B cell (primary cell): ENCODE data around the gene MARCHF3. TPM values are rescaled to one million over a fixed set of nuclear protein-coding genes. Genes with fewer than 3 reads are reported as not detected.
"Not testable (repeated sequence)": the region's sequence is repeated elsewhere in the genome, so short reads cannot be mapped to it uniquely, and the experiment has no call there.

Experiments used
- ATAC-seq: fragments of 200-7000 bp; cut with Tn5 transposase; one replicate; pipeline ENCODE4 v1.10.0; 2021; ENCODE audit warnings: low read depth, mild to moderate bottlenecking, moderate number of reproducible peaks, moderate library complexity
- CTCF ChIA-PET: fragments of 350-600 bp; sonication (Branson Sonifier 250); formaldehyde crosslinking; loops from one replicate; lab custom pipeline; 2021; ENCODE audit warnings: antibody characterized with exemption, inconsistent platforms; lab: Charles Lee
- POLR2A ChIA-PET: fragments of 350-600 bp; sonication (Branson Sonifier 250); formaldehyde crosslinking; loops from one replicate; lab custom pipeline; 2021; ENCODE audit warnings: antibody characterized with exemption; lab: Charles Lee
- DNase-seq: peaks from one replicate; pipeline ENCODE4 v3.0.0; 2013
- H2AFZ ChIP-seq: 2 replicates; pipeline ENCODE4 v1.6.1; 2012; ENCODE audit warnings: mild to moderate bottlenecking, low read depth, low read length; ENCODE audit not compliant: insufficient read depth, poor library complexity, severe bottlenecking
- H3K27ac ChIP-seq, 2 donors: 1 replicate in 1 of 2; 2 replicates in 1 of 2; pipeline ENCODE4 v1.5.1; 2012 to 2013; ENCODE audit warnings: low read length in 2 of 2, mild to moderate bottlenecking in 2 of 2, moderate library complexity in 1 of 2
- H3K27me3 ChIP-seq, 4 experiments: fragments of 200-600 bp in 1 of 4; sonication (generic) in 1 of 4; replicated peaks in 1 of 4; 1 replicate in 2 of 4; 2 replicates in 2 of 4; pipeline versions ENCODE4 v1.6.1 to v1.7.0; 2013 to 2016; ENCODE audit warnings: low read length in 3 of 4, mild to moderate bottlenecking in 2 of 4, mixed read lengths in 1 of 4, moderate library complexity in 1 of 4; ENCODE audit not compliant: insufficient read depth in 4 of 4, control insufficient read depth in 3 of 4; ENCODE audit errors: control extremely low read depth in 1 of 4
- H3K36me3 ChIP-seq, 2 experiments: replicated peaks in 1 of 2; 1 replicate in 1 of 2; 2 replicates in 1 of 2; pipeline versions ENCODE4 v1.6.1 to v1.7.1; 2013; ENCODE audit warnings: low read length in 1 of 2; ENCODE audit not compliant: insufficient read depth in 2 of 2, control insufficient read depth in 1 of 2; ENCODE audit errors: control extremely low read depth in 1 of 2, extremely low read depth in 1 of 2
- H3K4me1 ChIP-seq, 2 donors: fragments of 200-600 bp in 1 of 2; sonication (generic) in 1 of 2; 1 replicate in 1 of 2; 2 replicates in 1 of 2; pipeline versions ENCODE4 v1.5.1 to v1.6.1; 2013 to 2017; ENCODE audit warnings: low read length in 2 of 2; ENCODE audit not compliant: control insufficient read depth in 2 of 2, insufficient read depth in 2 of 2
- H3K4me2 ChIP-seq: replicated peaks from 2 replicates; pipeline ENCODE3; 2012; ENCODE audit warnings: mild to moderate bottlenecking, low read depth, low read length; ENCODE audit not compliant: poor library complexity, severe bottlenecking
- H3K4me3 ChIP-seq, 5 experiments: fragments of 200-600 bp in 1 of 5; sonication (generic) in 1 of 5; 1 replicate in 3 of 5; 2 replicates in 2 of 5; pipeline versions ENCODE4 v1.5.1 to v1.7.0; 2011 to 2016; ENCODE audit warnings: low read length in 4 of 5, mild to moderate bottlenecking in 4 of 5, low read depth in 2 of 5, control low read depth in 1 of 5, moderate library complexity in 1 of 5; ENCODE audit not compliant: insufficient read depth in 1 of 5; ENCODE audit errors: control extremely low read depth in 1 of 5, extremely low read depth in 1 of 5
- H3K79me2 ChIP-seq: fragments of 200-600 bp; sonication (generic); one replicate; pipeline ENCODE4 v1.6.0; 2016; ENCODE audit warnings: low read length; ENCODE audit not compliant: control insufficient read depth, insufficient read depth
- H3K9ac ChIP-seq: fragments of 200-600 bp; sonication (generic); 2 replicates; pipeline ENCODE4 v1.6.1; 2017; ENCODE audit warnings: mild to moderate bottlenecking, low read length, moderate library complexity
- H3K9me3 ChIP-seq, 3 donors: one replicate each; pipeline versions ENCODE4 v1.6.1 to v1.7.1; 2013; ENCODE audit warnings: low read length in 2 of 3; ENCODE audit not compliant: control insufficient read depth in 2 of 3, insufficient read depth in 1 of 3; ENCODE audit errors: control extremely low read depth in 1 of 3
- H4K20me1 ChIP-seq: 2 replicates; pipeline ENCODE4 v1.6.0; 2012; ENCODE audit warnings: mild to moderate bottlenecking, low read length; ENCODE audit not compliant: insufficient read depth, control insufficient read depth, poor library complexity, severe bottlenecking
- H3K27ac Mint-ChIP-seq: one replicate; pipeline ENCODE4 v1.8.0; 2021; ENCODE audit warnings: mixed read lengths
- H3K27me3 Mint-ChIP-seq: one replicate; pipeline ENCODE4 v1.8.0; 2021; ENCODE audit warnings: mixed read lengths
- H3K4me1 Mint-ChIP-seq: one replicate; pipeline ENCODE4 v1.8.0; 2021; ENCODE audit warnings: mixed read lengths
- H3K4me3 Mint-ChIP-seq: one replicate; pipeline ENCODE4 v1.8.0; 2021; ENCODE audit warnings: mixed read lengths
- H3K9me3 Mint-ChIP-seq: one replicate; pipeline ENCODE4 v1.8.0; 2022; ENCODE audit warnings: mixed read lengths; ENCODE audit not compliant: insufficient read depth
- CTCF ChIP-seq: fragments of 200-600 bp; IDR thresholded peaks from one replicate; pipeline ENCODE4 v1.8.0; 2022; ENCODE audit warnings: antibody characterized with exemption, mild to moderate bottlenecking
- EZH2 ChIP-seq: IDR thresholded peaks from 2 replicates; pipeline ENCODE4 v1.6.1; 2012; ENCODE audit warnings: borderline replicate concordance, low read depth, mild to moderate bottlenecking, moderate library complexity, low read length; ENCODE audit not compliant: insufficient read depth, poor library complexity, severe bottlenecking
- WGBS: methylation state at CpG from one replicate; pipeline ENCODE4 v1.1.5; 2013; ENCODE audit warnings: missing lambda C conversion rate; ENCODE audit not compliant: insufficient coverage; 5-methylcytosine and 5-hydroxymethylcytosine counted together
- intact Hi-C: fragments of 100-400 bp; cut with micrococcal nuclease; formaldehyde crosslinking; loops from one replicate; pipeline ENCODE4 v1.10.0; 2022
- polyA plus RNA-seq: library from polyadenylated mRNA; depleted of rRNA; stranded (reverse); fragments of >200 nt; gene quantifications from 2 replicates; pipeline ENCODE4 v1.2.3, GENCODE V29; 2012
- total RNA-seq, 2 donors: library from RNA; stranded (reverse); fragments of 120-200 nt in 1 of 2; gene quantifications; 1 replicate in 1 of 2; 2 replicates in 1 of 2; pipeline versions ENCODE4 v1.2.3 to v1.2.4, GENCODE V29; 2013 to 2022

Gene MARCHF3
- total and polyA plus RNA-seq, 2 donors (not counting 1 experiment from before 2014, with no cell fraction given) = 31.6 to 35.0 TPM

- Histone ChIP-seq H3K79me2 (no peaks in the 10 kb centered on the region), H3K9me3 (peaks cover 2 to 10% (median 6%) of the 10 kb centered on the region in 3 donors), H3K4me2 (no peak overlapping the region), H4K20me1 (no peaks in the 10 kb centered on the region), H3K27me3 (no peaks in the 10 kb centered on the region), H3K4me3 (no peak overlapping the region), H2AFZ (no peak overlapping the region), H3K4me1 (no peaks in the 10 kb centered on the region), H3K27ac (no peak overlapping the region), H3K36me3 (peaks cover 4 to 39% of the 10 kb centered on the region in 2 experiments), H3K9ac (no peak overlapping the region)
- Mint-ChIP-seq H3K27me3 (no peaks in the 10 kb centered on the region), H3K9me3 (peaks cover 6% of the 10 kb centered on the region), H3K4me3 (no peak overlapping the region), H3K27ac (no peak overlapping the region), H3K4me1 (no peaks in the 10 kb centered on the region)
- ChIA-PET POLR2A (no interaction called here), CTCF (no interaction called here)
- DNase-seq (no peak), ATAC-seq (no peak)
- intact Hi-C loops = no loop called here
- WGBS = no CpG with 5 or more reads among the region's 2 CpGs
- TF ChIP-seq CTCF (no peak), EZH2 (no peak)
Observed at GRCh38 chr5:126909856-126910255, 120.5 kb downstream of the MARCHF3 start.

GRCh38 chr5:126904407-126904806, 126.0 kb downstream of the MARCHF3 start:
- H3K4me1 ChIP-seq, DNase-seq, H3K4me3 ChIP-seq, H3K27ac Mint-ChIP-seq, H3K79me2 ChIP-seq, ATAC-seq, H3K9me3 ChIP-seq, H4K20me1 ChIP-seq, H3K27ac ChIP-seq, H3K27me3 ChIP-seq, intact Hi-C loops, H3K4me2 ChIP-seq, H3K9me3 Mint-ChIP-seq, H3K27me3 Mint-ChIP-seq, CTCF ChIA-PET, H2AFZ ChIP-seq, H3K9ac ChIP-seq, H3K4me1 Mint-ChIP-seq, H3K4me3 Mint-ChIP-seq, POLR2A ChIA-PET, H3K36me3 ChIP-seq: not testable (repeated sequence)
- WGBS = no CpG with 5 or more reads among the region's 1 CpG
